Keratinocyte (primary cell): ENCODE data around the gene GLDC. TPM values are rescaled to one million over a fixed set of nuclear protein-coding genes. Genes with fewer than 3 reads are reported as not detected.
A peak's percentile ranks its signal among the peaks of the same experiment; 100 is the strongest.

ENCODE experiments used
- DNase-seq: peaks from one replicate; pipeline ENCODE4 v3.0.0-alpha.2; 2011; ENCODE audit warnings: low read depth, missing footprints, low spot score
- FAIRE-seq: peaks from 2 replicates; lab custom pipeline; 2011; peaks lifted over from hg19 to GRCh38; lab: Jason Lieb, UNC
- H2AFZ ChIP-seq: 2 replicates; pipeline ENCODE4 v1.6.0; 2012; ENCODE audit warnings: low read length, control low read depth, inconsistent platforms; ENCODE audit not compliant: control insufficient read depth
- H3K27ac ChIP-seq: 2 replicates; pipeline ENCODE4 v1.5.1; 2011; ENCODE audit warnings: low read length; ENCODE audit not compliant: control insufficient read depth, insufficient read depth
- H3K27me3 ChIP-seq: 3 replicates; pipeline ENCODE4 v1.6.0; 2011; ENCODE audit warnings: low read length; ENCODE audit not compliant: control insufficient read depth, insufficient read depth; ENCODE audit errors: extremely low read depth
- H3K36me3 ChIP-seq, 2 experiments: 2 replicates in 1 of 2; 3 replicates in 1 of 2; pipeline ENCODE4 v1.5.1; 2011; ENCODE audit warnings: low read length in 2 of 2, mild to moderate bottlenecking in 1 of 2; ENCODE audit not compliant: control insufficient read depth in 2 of 2, insufficient read depth in 2 of 2; ENCODE audit errors: extremely low read depth in 1 of 2
- H3K4me1 ChIP-seq: 3 replicates; pipeline ENCODE4 v1.5.1; 2011; ENCODE audit warnings: low read length; ENCODE audit not compliant: control insufficient read depth, insufficient read depth; ENCODE audit errors: extremely low read depth
- H3K4me2 ChIP-seq: 3 replicates; pipeline ENCODE4 v1.6.0; 2011; ENCODE audit warnings: low read depth, low read length; ENCODE audit not compliant: control insufficient read depth, insufficient read depth; ENCODE audit errors: extremely low read depth
- H3K4me3 ChIP-seq, 3 experiments: fragments of 200-600 bp in 1 of 3; sonication (generic) in 1 of 3; 2 replicates in 2 of 3; 3 replicates in 1 of 3; pipeline ENCODE4 v1.5.1; 2011 to 2016; ENCODE audit warnings: low read length in 3 of 3, mild to moderate bottlenecking in 3 of 3, control low read depth in 2 of 3, inconsistent platforms in 1 of 3, low read depth in 1 of 3, mixed read lengths in 1 of 3, mixed run types in 1 of 3, moderate library complexity in 1 of 3; ENCODE audit not compliant: control insufficient read depth in 2 of 3, insufficient read depth in 2 of 3; ENCODE audit errors: extremely low read depth in 1 of 3
- H3K79me2 ChIP-seq: 2 replicates; pipeline ENCODE4 v1.6.0; 2012; ENCODE audit warnings: low read length; ENCODE audit not compliant: control insufficient read depth, insufficient read depth
- H3K9ac ChIP-seq: 3 replicates; pipeline ENCODE4 v1.6.0; 2011; ENCODE audit warnings: low read length; ENCODE audit not compliant: control insufficient read depth, insufficient read depth; ENCODE audit errors: extremely low read depth
- H3K9me1 ChIP-seq: 3 replicates; pipeline ENCODE4 v1.6.0; 2011; ENCODE audit warnings: low read length; ENCODE audit not compliant: control insufficient read depth, insufficient read depth; ENCODE audit errors: extremely low read depth
- H3K9me3 ChIP-seq: 2 replicates; pipeline ENCODE4 v1.5.1; 2012; ENCODE audit warnings: low read depth, low read length; ENCODE audit not compliant: control insufficient read depth
- H4K20me1 ChIP-seq: 3 replicates; pipeline ENCODE4 v1.6.0; 2011; ENCODE audit warnings: low read length; ENCODE audit not compliant: control insufficient read depth, insufficient read depth; ENCODE audit errors: extremely low read depth
- EZH2 ChIP-seq: IDR thresholded peaks from one replicate; pipeline ENCODE4 v1.6.1; 2012; ENCODE audit warnings: inconsistent platforms, mild to moderate bottlenecking, low read length, moderate library complexity
- dilution Hi-C: fragments of 300-500 bp; cut with MboI; formaldehyde crosslinking; loops from one replicate; pipeline ENCODE4 v1.7.0; 2020; ENCODE audit warnings: low sequenced_read_pairs; ENCODE audit not compliant: extremely low pct_ligation_motif_present
- polyA plus RNA-seq, 5 experiments: library from polyadenylated mRNA; depleted of rRNA in 3 of 5; stranded (reverse) in 3 of 5; stranded (forward) in 1 of 5; unstranded in 1 of 5; fragments of >200 nt; gene quantifications; 1 replicate in 1 of 5; 2 replicates in 3 of 5; 3 replicates in 1 of 5; pipeline versions ENCODE4 v1.2.1 to v1.2.3, GENCODE V29; 2011 to 2012; ENCODE audit warnings: missing spikeins in 2 of 5, low read depth in 1 of 5, low replicate concordance in 1 of 5
- TF ChIP-seq, protein P1 (sequence below), 3 experiments: IDR thresholded peaks in 1 of 3; conservative IDR thresholded peaks in 1 of 3; optimal IDR thresholded peaks in 1 of 3; 2 replicates in 2 of 3; 3 replicates in 1 of 3; pipeline versions ENCODE3 to v1.5.1; 2011; ENCODE audit warnings: low read length in 3 of 3, mild to moderate bottlenecking in 3 of 3, moderate library complexity in 2 of 3, control low read depth in 1 of 3, inconsistent platforms in 1 of 3; ENCODE audit not compliant: insufficient read depth in 2 of 3; ENCODE audit errors: extremely low read depth in 1 of 3

The GLDC gene
- polyA plus RNA-seq, 1 donor (not counting 4 experiments of a cell fraction or from before 2014, with no cell fraction given) = 0.69 TPM

DNA sequence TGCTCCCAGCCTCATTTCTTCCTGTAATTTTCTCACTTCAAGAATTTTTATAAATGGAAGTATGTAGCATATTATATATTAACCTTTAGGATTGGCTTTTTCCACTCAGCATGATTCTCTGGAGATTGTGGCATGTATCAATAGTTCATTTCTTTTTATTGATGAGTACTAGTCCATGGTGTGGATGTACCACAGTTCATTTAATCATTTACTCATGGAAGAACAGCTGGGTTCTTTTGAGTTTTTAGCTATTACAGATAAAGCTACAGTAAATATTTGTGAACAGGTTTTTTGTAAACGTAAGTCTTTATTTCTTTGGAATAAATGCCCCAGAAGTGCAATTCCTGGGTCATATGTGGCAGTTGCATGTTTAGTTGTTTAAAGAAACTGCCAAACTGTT lies 156.4 kb downstream of the GLDC start:
- Histone ChIP-seq H3K36me3 (peaks cover 8 to 39% of the 10 kb centered on the region in 2 experiments), H3K9me1 (no peaks in the 10 kb centered on the region), H3K4me3 (no peak overlapping the region), H3K9me3 (no peaks in the 10 kb centered on the region), H2AFZ (no peak overlapping the region), H3K9ac (no peak overlapping the region), H3K4me1 (no peaks in the 10 kb centered on the region), H3K4me2 (no peak overlapping the region), H3K27ac (no peak overlapping the region), H4K20me1 (no peaks in the 10 kb centered on the region), H3K27me3 (no peaks in the 10 kb centered on the region), H3K79me2 (peaks cover 35% of the 10 kb centered on the region)
- no peak for DNase-seq
- dilution Hi-C loops = no loop called here
- TF ChIP-seq EZH2 = no peak
- TF ChIP-seq, protein P1, sequence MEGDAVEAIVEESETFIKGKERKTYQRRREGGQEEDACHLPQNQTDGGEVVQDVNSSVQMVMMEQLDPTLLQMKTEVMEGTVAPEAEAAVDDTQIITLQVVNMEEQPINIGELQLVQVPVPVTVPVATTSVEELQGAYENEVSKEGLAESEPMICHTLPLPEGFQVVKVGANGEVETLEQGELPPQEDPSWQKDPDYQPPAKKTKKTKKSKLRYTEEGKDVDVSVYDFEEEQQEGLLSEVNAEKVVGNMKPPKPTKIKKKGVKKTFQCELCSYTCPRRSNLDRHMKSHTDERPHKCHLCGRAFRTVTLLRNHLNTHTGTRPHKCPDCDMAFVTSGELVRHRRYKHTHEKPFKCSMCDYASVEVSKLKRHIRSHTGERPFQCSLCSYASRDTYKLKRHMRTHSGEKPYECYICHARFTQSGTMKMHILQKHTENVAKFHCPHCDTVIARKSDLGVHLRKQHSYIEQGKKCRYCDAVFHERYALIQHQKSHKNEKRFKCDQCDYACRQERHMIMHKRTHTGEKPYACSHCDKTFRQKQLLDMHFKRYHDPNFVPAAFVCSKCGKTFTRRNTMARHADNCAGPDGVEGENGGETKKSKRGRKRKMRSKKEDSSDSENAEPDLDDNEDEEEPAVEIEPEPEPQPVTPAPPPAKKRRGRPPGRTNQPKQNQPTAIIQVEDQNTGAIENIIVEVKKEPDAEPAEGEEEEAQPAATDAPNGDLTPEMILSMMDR (optimal IDR thresholded peaks at IDR 0.05 in 1 of 3, IDR thresholded peaks at IDR 0.05 in 1 of 3, conservative IDR thresholded peaks at IDR 0.05 in 1 of 3; ENCODE audit: extremely low read depth in 1 of 3, insufficient read depth in 2 of 3, low read length in 3 of 3) = no peak
- no peak for FAIRE-seq

DNA sequence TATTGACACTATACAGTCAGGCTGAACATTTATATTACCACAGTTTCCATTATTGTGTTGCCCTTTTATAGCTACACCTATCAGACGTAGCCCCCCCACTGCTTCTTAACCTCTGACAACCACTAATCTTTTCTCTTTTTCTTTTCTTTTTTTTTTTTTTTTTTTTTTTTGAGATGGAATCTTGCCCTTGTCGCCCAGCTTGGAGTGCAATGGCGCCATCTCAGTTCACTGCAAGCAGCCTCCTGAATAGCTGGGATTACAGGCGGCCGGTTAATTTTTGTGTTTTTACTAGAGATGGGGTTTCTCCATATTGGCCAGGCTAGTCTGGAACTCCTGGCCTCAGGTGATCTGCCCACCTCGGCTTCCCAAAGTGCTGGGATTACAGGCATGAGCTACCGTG lies 157.1 kb downstream of the GLDC start:
- Histone ChIP-seq H3K27me3 (no peaks in the 10 kb centered on the region), H3K4me1 (no peaks in the 10 kb centered on the region), H3K9me3 (no peaks in the 10 kb centered on the region), H2AFZ (no peak overlapping the region), H3K36me3 (peaks cover 8 to 36% of the 10 kb centered on the region in 2 experiments), H3K9ac (no peak overlapping the region), H3K9me1 (no peaks in the 10 kb centered on the region), H4K20me1 (no peaks in the 10 kb centered on the region), H3K4me2 (no peak overlapping the region), H3K27ac (no peak overlapping the region), H3K4me3 (no peak overlapping the region), H3K79me2 (peaks cover 36% of the 10 kb centered on the region)
- FAIRE-seq (no peak), DNase-seq (no peak)
- TF ChIP-seq, protein P1 (optimal IDR thresholded peaks at IDR 0.05 in 1 of 3, IDR thresholded peaks at IDR 0.05 in 1 of 3, conservative IDR thresholded peaks at IDR 0.05 in 1 of 3; ENCODE audit: extremely low read depth in 1 of 3, insufficient read depth in 2 of 3, low read length in 3 of 3) = peak in 1 of 3 experiments; percentile 3
- no peak for TF ChIP-seq EZH2
- dilution Hi-C loops = no loop called here
